ENCODE measurements around the gene ABCF2. TPM values are rescaled to one million over a fixed set of nuclear protein-coding genes. Genes with fewer than 3 reads are reported as not detected.

The ABCF2 gene
- total RNA-seq, 1 donor from 2014 or later: 35.8 TPM

GRCh38 chr7:151244196-151244840 is 17.3 kb upstream of the ABCF2 start:
- no peaks in the 10 kb centered on the region for H3K27me3 Mint-ChIP-seq (ENCODE audit: low read depth)
- TF ChIP-seq CTCF (IDR thresholded peaks at IDR 0.05): peak; percentile 90
- peaks cover 48% of the 10 kb centered on the region for H3K4me1 Mint-ChIP-seq (ENCODE audit: low read depth)
- peaks cover 18% of the 10 kb centered on the region for H3K36me3 Mint-ChIP-seq (ENCODE audit: low read depth)
- H3K9me3 Mint-ChIP-seq (ENCODE audit: low read depth): no peaks in the 10 kb centered on the region
- no peak for DNase-seq (ENCODE audit: low spot score)
- H3K27ac Mint-ChIP-seq (ENCODE audit: unreplicated experiment): peak overlapping the region; percentile 66
- peak overlapping the region; percentile 49 for H3K4me3 Mint-ChIP-seq (ENCODE audit: unreplicated experiment)

GRCh38 chr7:151243408-151244195 is 16.6 kb upstream of the ABCF2 start:
- peaks cover 46% of the 10 kb centered on the region for H3K4me1 Mint-ChIP-seq (ENCODE audit: low read depth)
- H3K4me3 Mint-ChIP-seq (ENCODE audit: unreplicated experiment): no peak overlapping the region
- no peak for TF ChIP-seq CTCF (IDR thresholded peaks at IDR 0.05)
- peak overlapping the region; percentile 66 for H3K27ac Mint-ChIP-seq (ENCODE audit: unreplicated experiment)
- DNase-seq (ENCODE audit: low spot score): no peak
- H3K9me3 Mint-ChIP-seq (ENCODE audit: low read depth): no peaks in the 10 kb centered on the region
- no peaks in the 10 kb centered on the region for H3K27me3 Mint-ChIP-seq (ENCODE audit: low read depth)
- peaks cover 23% of the 10 kb centered on the region for H3K36me3 Mint-ChIP-seq (ENCODE audit: low read depth)

- peak overlapping the region; percentile 27 for H3K27ac Mint-ChIP-seq (ENCODE audit: unreplicated experiment)
- DNase-seq (ENCODE audit: low spot score): no peak
- no peak overlapping the region for H3K4me3 Mint-ChIP-seq (ENCODE audit: unreplicated experiment)
- peaks cover 44% of the 10 kb centered on the region for H3K4me1 Mint-ChIP-seq (ENCODE audit: low read depth)
- no peaks in the 10 kb centered on the region for H3K9me3 Mint-ChIP-seq (ENCODE audit: low read depth)
- H3K27me3 Mint-ChIP-seq (ENCODE audit: low read depth): no peaks in the 10 kb centered on the region
- TF ChIP-seq CTCF (IDR thresholded peaks at IDR 0.05): no peak
- peaks cover 21% of the 10 kb centered on the region for H3K36me3 Mint-ChIP-seq (ENCODE audit: low read depth)
These were observed 16.0 kb upstream of the ABCF2 start for GRCh38 chr7:151243045-151243349.

- Mint-ChIP-seq H3K36me3 (ENCODE audit: low read depth) (peaks cover 21% of the 10 kb centered on the region), H3K4me3 (ENCODE audit: unreplicated experiment) (no peak overlapping the region), H3K9me3 (ENCODE audit: low read depth) (no peaks in the 10 kb centered on the region), H3K4me1 (ENCODE audit: low read depth) (peaks cover 39% of the 10 kb centered on the region), H3K27ac (ENCODE audit: unreplicated experiment) (peak overlapping the region; percentile 27), H3K27me3 (ENCODE audit: low read depth) (no peaks in the 10 kb centered on the region)
- DNase-seq (ENCODE audit: low spot score): no peak
- TF ChIP-seq CTCF (IDR thresholded peaks at IDR 0.05): no peak
These were observed 15.4 kb upstream of the ABCF2 start for GRCh38 chr7:151242159-151243044.

GRCh38 chr7:151241755-151242096 is 14.7 kb upstream of the ABCF2 start:
- Mint-ChIP-seq H3K27me3 (ENCODE audit: low read depth) (no peaks in the 10 kb centered on the region), H3K27ac (ENCODE audit: unreplicated experiment) (peak overlapping the region; percentile 87), H3K4me3 (ENCODE audit: unreplicated experiment) (no peak overlapping the region), H3K4me1 (ENCODE audit: low read depth) (peaks cover 33% of the 10 kb centered on the region), H3K9me3 (ENCODE audit: low read depth) (no peaks in the 10 kb centered on the region), H3K36me3 (ENCODE audit: low read depth) (peaks cover 24% of the 10 kb centered on the region)
- no peak for TF ChIP-seq CTCF (IDR thresholded peaks at IDR 0.05)
- peak; percentile 90 for DNase-seq (ENCODE audit: low spot score)

Measured in chondrocyte (in vitro differentiated cells).